Measurements from ENCODE around the gene OR5H1.

DNA sequence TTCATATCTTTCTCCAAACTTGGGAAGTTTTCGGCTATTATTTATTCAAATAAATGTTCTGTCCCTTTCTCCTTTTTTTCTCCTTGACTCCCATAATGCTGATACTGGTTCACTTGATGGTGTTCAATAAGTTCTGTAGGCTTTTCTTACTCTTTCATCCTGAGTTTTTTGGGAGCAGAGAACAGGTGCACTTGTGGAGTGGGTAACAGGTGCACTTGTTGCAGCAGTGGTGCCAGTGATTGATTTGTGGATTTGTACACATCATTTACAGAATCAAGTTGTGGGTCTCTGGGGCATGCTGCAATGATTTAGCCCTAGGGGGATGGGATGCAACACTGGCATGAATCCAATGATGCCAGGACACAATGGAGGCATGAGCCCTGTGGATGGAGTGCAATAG is 14.8 kb upstream of the OR5H1 start:
- no peak for TF ChIP-seq EZH2phosphoT487 (IDR thresholded peaks at IDR 0.05; ENCODE audit: borderline replicate concordance, low read length)
- TF ChIP-seq, protein P1, sequence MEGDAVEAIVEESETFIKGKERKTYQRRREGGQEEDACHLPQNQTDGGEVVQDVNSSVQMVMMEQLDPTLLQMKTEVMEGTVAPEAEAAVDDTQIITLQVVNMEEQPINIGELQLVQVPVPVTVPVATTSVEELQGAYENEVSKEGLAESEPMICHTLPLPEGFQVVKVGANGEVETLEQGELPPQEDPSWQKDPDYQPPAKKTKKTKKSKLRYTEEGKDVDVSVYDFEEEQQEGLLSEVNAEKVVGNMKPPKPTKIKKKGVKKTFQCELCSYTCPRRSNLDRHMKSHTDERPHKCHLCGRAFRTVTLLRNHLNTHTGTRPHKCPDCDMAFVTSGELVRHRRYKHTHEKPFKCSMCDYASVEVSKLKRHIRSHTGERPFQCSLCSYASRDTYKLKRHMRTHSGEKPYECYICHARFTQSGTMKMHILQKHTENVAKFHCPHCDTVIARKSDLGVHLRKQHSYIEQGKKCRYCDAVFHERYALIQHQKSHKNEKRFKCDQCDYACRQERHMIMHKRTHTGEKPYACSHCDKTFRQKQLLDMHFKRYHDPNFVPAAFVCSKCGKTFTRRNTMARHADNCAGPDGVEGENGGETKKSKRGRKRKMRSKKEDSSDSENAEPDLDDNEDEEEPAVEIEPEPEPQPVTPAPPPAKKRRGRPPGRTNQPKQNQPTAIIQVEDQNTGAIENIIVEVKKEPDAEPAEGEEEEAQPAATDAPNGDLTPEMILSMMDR (IDR thresholded peaks at IDR 0.05; ENCODE audit: low read depth, low read length, poor library complexity, severe bottlenecking) = no peak
